Nephron progenitor cell (in vitro differentiated cells): Measurements from ENCODE around the gene MYO1D.
A peak's percentile ranks its signal among the peaks of the same experiment; 100 is the strongest.

Experiments used
- DNase-seq: peaks from one replicate; pipeline ENCODE4 v3.0.0; 2021
- H3K27ac Mint-ChIP-seq: 2 replicates; pipeline ENCODE4 v1.8.0; 2021; ENCODE audit warnings: mild to moderate bottlenecking, moderate library complexity, mixed read lengths
- H3K27me3 Mint-ChIP-seq: 2 replicates; pipeline ENCODE4 v1.8.0; 2021; ENCODE audit warnings: mild to moderate bottlenecking, low read depth, mixed read lengths; ENCODE audit not compliant: poor library complexity
- H3K36me3 Mint-ChIP-seq: 2 replicates; pipeline ENCODE4 v1.8.0; 2021; ENCODE audit warnings: low read depth, mixed read lengths
- H3K4me1 Mint-ChIP-seq: 2 replicates; pipeline ENCODE4 v1.8.0; 2021; ENCODE audit warnings: mixed read lengths
- H3K4me3 Mint-ChIP-seq: 2 replicates; pipeline ENCODE4 v1.8.0; 2021; ENCODE audit warnings: mild to moderate bottlenecking, moderate library complexity, mixed read lengths
- H3K9me3 Mint-ChIP-seq: 2 replicates; pipeline ENCODE4 v1.8.0; 2021; ENCODE audit warnings: mild to moderate bottlenecking, moderate library complexity, mixed read lengths
- TF ChIP-seq, protein P1 (sequence below): fragments of 200-600 bp; sonication (generic); IDR thresholded peaks from 2 replicates; pipeline ENCODE4 v1.5.0; 2021; ENCODE audit warnings: antibody characterized with exemption

MYO1D gene

DNA sequence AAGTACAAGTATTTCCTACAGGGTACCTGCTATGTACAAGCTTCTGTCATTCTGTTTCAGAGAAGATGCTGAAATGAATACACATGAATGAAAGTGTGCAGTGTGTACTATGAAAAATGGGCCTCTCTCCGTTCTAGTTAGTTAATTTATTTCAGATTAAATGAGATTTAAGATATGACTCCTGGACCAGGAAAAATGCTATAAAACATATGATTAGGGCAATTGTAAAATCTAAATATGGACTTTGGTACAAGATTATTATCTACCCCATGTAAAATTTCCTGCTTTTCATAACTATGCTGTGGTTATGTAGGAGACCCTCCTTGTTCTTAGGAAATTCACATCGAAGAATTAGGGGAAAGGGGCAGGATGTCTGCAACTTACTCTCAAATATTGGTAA lies 28.9 kb downstream of the MYO1D start:
- Mint-ChIP-seq H3K9me3 (no peaks in the 10 kb centered on the region), H3K27ac (no peak overlapping the region), H3K36me3 (no peaks in the 10 kb centered on the region), H3K4me1 (no peaks in the 10 kb centered on the region), H3K4me3 (no peak overlapping the region), H3K27me3 (peaks cover 5% of the 10 kb centered on the region)
- TF ChIP-seq, protein P1, sequence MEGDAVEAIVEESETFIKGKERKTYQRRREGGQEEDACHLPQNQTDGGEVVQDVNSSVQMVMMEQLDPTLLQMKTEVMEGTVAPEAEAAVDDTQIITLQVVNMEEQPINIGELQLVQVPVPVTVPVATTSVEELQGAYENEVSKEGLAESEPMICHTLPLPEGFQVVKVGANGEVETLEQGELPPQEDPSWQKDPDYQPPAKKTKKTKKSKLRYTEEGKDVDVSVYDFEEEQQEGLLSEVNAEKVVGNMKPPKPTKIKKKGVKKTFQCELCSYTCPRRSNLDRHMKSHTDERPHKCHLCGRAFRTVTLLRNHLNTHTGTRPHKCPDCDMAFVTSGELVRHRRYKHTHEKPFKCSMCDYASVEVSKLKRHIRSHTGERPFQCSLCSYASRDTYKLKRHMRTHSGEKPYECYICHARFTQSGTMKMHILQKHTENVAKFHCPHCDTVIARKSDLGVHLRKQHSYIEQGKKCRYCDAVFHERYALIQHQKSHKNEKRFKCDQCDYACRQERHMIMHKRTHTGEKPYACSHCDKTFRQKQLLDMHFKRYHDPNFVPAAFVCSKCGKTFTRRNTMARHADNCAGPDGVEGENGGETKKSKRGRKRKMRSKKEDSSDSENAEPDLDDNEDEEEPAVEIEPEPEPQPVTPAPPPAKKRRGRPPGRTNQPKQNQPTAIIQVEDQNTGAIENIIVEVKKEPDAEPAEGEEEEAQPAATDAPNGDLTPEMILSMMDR, result no peak
- DNase-seq, result no peak

DNA sequence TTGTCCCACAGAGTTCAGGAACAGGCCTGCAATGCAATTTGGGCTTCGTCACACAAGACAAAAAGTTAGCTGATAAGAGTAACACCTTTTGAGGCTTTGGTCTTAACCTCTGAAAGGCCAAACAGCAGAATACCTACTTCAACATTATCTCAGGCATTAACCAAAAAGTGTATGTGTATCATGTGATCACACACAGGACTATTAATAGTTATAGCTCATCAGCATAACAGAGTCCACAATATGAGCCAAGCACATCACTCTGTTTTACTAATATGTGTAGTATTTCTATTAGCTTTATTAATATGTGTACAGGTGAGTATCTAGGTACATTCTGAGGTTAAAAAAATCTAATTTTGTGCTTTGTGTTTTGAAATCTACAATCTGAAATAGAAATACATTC lies 30.8 kb downstream of the MYO1D start:
- Mint-ChIP-seq H3K9me3 (no peaks in the 10 kb centered on the region), H3K27ac (no peak overlapping the region), H3K27me3 (no peaks in the 10 kb centered on the region), H3K4me3 (no peak overlapping the region), H3K4me1 (peaks cover 14% of the 10 kb centered on the region), H3K36me3 (no peaks in the 10 kb centered on the region)
- DNase-seq, result no peak
- TF ChIP-seq, protein P1, result no peak

DNA sequence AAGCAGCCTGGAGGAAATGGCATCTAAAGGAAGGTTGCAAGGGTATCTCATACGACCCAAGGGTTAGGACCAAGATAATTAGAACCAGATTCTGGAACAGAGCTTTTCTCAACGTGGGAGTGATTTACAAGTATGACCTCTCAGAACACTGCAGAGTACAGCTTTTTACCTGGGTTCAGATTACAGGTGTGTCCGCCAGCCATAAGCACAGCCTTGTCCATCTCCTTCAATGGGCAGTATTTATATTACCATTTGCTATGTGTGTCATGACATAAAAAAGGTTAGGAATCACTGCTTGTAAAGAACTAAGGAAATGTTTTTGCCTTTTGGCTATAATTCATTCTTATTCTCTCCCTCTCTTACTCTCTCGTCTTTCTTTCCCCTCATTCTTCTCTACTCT lies 36.7 kb downstream of the MYO1D start:
- Mint-ChIP-seq H3K9me3 (no peaks in the 10 kb centered on the region), H3K27me3 (no peaks in the 10 kb centered on the region), H3K4me3 (no peak overlapping the region), H3K4me1 (peaks cover 40% of the 10 kb centered on the region), H3K36me3 (no peaks in the 10 kb centered on the region), H3K27ac (peak overlapping the region; percentile 24)
- DNase-seq, result no peak
- TF ChIP-seq, protein P1, result no peak

DNA sequence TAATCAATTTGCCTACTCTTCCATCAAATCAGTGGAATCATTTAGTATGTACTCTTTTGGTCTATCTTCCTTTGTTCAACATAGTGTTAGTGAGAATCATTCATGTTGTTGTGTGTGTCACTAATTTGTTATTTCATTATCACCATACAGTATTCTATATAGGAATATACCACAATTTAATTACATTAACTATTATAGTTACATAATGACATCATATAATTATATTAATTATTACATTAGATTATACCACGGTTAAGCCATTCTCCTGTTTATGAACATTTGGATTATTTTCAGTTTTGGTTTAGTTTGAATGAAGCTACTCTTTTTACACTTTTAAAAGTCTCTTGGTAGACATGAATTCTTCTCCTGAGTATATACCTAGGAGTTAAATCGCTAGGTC lies 40.4 kb downstream of the MYO1D start:
- H3K4me3 Mint-ChIP-seq, result no peak overlapping the region
- DNase-seq, result no peak

DNA sequence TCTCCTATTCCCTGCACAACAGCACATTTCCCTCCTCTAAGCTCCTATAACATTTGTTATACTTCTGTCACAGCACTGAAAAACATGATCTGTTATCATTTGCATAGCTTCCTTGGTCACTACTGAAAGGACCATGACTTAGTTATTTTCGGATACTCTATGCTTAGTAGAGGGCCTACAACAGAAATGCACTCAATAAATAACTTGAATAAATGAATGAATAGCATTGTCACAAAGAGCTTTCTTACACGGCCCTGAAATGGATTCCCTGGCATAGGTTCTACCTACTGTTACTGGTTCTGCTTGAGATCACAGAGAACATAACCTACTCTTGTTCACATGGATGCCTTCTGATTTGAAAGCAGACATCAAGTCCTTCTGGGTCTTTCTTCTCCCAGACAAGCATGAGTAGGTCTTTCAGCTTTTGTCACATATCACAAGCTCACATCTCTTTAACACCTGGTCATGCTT lies 41.6 kb downstream of the MYO1D start:
- no peak overlapping the region for H3K4me3 Mint-ChIP-seq
- H3K36me3 Mint-ChIP-seq, result no peaks in the 10 kb centered on the region
- no peak for DNase-seq
- peaks cover 25% of the 10 kb centered on the region for H3K4me1 Mint-ChIP-seq
- TF ChIP-seq, protein P1, result no peak
- no peak overlapping the region for H3K27ac Mint-ChIP-seq
- H3K9me3 Mint-ChIP-seq, result no peaks in the 10 kb centered on the region
- H3K27me3 Mint-ChIP-seq, result no peaks in the 10 kb centered on the region

More for the DNA sequence above, 40.4 kb downstream of the MYO1D start:
- no peaks in the 10 kb centered on the region for H3K9me3 Mint-ChIP-seq
- H3K27me3 Mint-ChIP-seq, result no peaks in the 10 kb centered on the region
- no peaks in the 10 kb centered on the region for H3K36me3 Mint-ChIP-seq
- no peak overlapping the region for H3K27ac Mint-ChIP-seq
- H3K4me1 Mint-ChIP-seq, result peaks cover 33% of the 10 kb centered on the region
- TF ChIP-seq, protein P1, result no peak

DNA sequence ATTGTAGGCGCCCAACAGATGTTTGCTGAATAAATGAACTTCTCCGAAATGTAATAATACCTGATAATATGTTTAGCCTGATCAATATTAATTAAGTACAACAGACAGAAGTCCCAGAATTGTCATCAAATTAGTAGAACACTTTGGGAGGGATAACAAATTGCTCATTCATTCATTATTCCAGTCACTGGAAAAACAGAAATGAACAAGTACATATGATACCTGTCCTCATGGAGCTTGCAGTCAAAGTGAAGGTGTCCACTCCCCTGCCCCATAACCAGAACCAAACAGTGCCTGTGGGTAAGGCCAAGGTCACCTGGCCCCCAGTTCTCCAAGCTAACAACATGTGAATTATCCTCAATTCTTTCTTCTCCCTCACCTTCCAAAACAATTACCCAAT lies 42.8 kb downstream of the MYO1D start:
- TF ChIP-seq, protein P1, result no peak
- H3K36me3 Mint-ChIP-seq, result no peaks in the 10 kb centered on the region
- no peak overlapping the region for H3K4me3 Mint-ChIP-seq
- no peak for DNase-seq
- H3K27ac Mint-ChIP-seq, result no peak overlapping the region
- H3K9me3 Mint-ChIP-seq, result no peaks in the 10 kb centered on the region
- H3K27me3 Mint-ChIP-seq, result no peaks in the 10 kb centered on the region
- peaks cover 13% of the 10 kb centered on the region for H3K4me1 Mint-ChIP-seq
